HK-2 (cell line): ENCODE measurements around the gene HS3ST6.
"Not testable (repeated sequence)": the region's sequence is repeated elsewhere in the genome, so short reads cannot be mapped to it uniquely, and the experiment has no call there.

ENCODE experiments used
- DNase-seq: peaks from one replicate; pipeline ENCODE4 v3.0.0-alpha.2; 2018; ENCODE audit not compliant: unreplicated experiment

Gene HS3ST6

DNA sequence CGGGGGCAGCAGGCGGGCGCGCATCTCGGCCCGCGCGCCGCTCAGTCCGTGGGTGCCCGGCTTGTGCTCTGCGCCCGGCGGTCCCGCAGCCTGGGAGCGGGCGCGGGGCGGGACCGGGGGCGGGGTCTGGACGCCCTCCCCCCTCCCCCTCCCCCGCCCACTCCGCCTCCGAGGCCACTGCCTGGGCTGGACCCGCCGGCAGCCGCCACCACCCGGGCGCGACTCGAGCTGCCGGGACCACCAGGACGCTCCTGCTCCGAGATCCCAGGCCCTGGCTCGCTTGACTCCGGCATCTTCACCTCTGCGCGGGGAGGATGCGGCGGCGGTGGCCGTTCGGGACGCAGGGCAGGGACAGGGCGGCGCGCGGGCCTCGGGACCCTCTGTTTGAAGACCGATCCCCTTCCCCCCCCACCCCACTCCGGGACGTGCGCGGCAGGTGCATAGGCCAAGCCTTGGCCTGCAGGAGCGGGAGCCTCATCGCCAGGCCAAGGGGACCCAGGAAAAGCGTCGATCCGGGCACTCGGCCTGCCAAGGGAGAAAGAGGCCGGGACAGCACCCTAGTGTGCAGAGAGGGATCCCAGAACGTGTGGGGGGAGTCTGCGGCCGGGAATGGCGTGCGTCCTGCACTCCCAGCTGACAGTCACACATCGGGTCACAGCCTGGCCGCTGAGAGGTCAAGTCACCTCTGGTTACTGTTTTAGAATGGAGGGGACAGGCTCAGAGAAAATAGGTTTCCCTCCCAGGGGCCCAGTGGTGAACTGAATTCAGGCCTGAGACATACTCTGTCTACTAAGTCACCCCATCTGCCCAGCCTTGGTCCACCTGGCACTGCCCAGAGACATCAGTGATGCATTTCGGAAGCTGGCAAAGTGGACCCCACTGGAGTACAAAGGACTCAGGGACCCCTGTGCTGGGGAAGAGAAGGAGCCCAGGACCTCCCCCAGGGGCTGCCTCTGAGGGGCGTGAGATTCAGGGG lies at the start of gene HS3ST6:
TSS of gene HS3ST6 (minus strand) at position 65 of the 976 bp plus-strand sequence. CDS start 92 bp downstream, outside the sequence.
- no peak for DNase-seq

DNA sequence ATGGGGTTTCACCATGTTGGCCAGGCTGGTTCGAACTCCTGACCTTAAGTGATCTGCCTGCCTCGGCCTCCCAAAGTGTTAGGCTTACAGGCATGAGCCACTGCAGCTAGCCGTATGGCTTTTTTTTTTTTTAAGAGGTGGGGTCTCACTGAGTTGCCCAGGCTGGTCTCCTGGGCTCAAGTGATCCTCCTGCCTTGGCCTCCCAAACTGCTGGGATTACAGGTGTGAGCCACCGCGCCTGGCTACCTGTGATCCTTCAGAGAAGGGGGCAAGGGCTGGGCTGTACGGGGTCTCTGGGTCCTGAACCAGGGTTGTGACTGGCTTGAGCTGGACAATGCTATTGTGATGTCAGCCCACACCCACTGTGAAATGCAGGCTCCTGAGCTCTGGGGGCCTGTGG lies 48.2 kb upstream of the HS3ST6 start, which contains the start of gene RNF151:
TSS of gene RNF151 (plus strand) at position 397 of the 400 bp plus-strand sequence. CDS start 26 bp downstream, outside the sequence.
- no peak for DNase-seq

DNA sequence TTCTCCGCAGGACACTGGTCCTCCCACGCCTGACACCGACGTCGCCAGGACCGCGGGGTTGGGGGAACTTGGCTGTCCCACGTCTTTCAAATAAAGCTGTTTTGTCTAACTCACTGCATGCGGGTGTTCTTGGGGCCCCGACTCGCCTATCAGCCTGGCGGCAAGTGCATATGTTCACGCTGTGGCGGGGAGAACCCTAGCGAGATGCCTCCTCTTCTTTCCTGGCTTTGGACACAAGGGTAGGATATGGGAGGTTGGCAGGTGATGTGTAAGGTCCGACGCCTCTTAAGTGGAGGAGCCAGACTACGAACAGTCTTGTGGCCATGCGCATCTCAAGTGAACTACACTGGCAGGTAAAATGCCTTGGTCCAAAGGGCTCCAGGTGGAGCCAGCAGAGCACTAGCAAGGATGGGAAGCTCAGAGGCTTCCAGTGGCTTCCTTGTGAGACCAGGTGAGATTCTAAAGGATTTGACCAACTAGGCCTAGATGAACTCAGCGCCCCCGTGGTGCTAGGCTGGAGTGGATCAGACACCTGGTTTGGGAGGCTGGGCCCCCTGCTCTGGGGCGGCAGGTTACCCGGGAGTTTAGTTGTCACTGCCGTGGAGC lies 47.3 kb upstream of the HS3ST6 start:
- DNase-seq = no peak

DNA sequence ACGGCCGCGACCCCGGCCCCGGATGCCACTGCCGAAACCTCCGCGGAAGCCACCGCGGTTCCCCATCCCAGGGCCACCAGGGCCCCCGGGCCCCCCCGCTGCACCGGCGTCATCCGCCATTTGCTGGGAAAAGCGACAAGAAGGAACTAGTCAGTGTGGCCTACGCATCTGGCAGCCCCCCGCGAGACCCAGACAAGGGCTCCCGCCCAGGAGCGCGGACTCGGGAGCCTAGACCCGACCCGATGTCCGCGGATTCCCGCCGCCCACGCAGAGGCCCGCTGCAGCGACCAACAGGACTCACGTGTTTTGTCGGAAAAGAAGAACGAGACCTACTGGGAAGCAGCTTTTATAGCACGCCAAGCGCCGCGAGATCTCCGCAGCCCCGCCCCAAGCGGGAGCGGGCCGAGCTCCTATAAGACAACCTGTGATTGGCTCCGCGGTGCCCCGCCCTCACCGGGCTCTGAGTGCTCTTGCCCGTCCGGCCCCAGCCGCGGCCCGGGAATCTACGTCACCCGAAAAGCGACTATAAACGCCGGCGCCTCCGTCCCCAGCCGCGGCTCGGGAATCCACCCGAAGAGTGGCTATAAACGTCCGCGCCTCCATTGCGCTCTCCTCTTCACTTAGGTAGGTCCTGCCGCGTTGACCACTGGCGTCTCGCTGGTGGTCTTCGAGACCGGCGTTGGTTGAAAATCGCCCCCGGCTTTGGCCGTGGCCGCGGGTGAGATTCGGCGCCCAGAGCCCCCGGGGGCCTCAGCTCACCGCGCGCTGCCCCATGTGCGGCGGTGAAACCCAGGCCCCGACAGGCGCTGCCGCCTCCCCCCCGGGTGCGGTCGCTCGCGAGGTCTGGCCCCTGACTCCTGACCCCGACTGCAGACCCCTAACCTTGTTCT lies 46.5 kb upstream of the HS3ST6 start, which contains the start of gene RPS2:
TSS of gene RPS2 (minus strand) at position 321 of the 890 bp plus-strand sequence. CDS start at position 120, 201 bp downstream.
- peak; percentile 94 for DNase-seq

DNA sequence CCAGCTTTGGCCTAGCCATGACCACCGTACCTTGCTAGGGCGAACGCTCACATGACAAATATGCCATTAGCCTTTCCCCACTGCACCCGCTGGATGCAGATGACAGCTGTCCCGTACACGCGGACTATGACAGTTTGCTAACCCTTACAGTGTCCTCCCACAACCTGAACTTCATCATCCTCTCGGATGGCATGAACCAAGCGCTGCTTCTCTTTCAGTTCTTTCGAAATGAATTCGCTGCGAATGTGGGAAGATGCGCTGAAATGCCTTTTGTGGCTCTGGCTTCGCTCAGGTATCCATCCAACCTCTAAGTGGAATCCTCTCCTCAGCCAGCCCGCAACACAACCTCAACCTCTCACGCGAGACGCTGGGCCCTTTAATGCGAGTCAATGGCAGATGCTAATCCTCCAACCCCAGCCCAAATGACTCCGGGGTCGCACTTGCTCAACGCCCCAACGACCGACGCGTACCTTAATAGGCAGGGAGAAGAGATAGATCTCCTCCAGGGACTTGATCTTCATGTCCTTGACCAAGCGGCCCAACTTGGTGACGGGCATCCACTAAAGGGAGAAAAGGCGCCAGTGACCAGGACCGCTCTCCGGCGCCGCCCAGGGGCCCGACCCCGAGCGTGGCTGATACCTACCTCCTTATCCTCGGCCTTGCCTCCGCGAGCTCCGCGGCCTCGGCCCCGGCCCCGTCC lies 45.7 kb upstream of the HS3ST6 start:
- DNase-seq = peak; percentile 11

DNA sequence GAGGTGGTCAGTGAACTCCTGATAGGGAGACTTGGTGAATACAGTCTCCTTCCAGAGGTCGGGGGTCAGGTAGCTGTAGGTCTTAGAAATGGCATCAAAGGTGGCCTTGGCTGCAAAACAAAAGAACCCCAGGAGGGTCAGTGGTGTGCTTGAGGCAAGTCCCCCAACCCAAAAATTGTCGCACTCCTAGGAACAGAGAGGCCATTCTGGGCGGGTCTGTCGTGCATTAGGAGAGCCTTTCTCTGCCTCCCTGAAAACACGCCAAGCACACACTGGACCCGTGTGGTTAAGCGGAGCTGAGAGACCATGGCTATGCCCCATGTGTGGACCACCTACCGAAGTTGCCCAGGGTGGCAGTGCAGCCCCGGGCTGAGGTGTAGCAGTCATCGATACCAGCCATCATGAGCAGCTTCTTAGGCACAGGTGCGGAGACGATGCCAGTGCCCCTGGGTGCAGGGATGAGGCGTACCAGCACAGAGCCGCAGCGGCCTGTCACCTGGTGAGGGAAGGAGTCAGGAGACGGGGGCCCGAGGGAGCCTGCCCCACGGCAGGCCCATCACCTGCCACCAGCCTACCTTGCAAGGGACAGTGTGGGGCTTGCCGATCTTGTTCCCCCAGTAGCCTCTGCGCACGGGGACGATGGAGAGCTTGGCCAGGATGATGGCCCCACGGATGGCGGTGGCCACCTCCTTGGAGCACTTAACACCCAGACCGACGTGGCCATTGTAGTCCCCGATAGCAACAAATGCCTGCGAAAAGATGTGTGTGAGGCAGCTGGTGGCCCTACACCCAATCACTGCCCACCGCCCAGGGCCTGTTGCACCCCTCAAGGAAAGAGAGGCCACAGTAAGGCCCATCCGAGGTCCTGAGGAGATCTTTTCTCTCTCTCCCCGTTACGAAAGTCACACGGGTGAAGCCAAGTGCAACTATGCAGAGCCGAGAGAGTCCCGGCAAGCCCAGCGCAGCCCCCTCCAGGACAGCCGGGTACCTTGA lies 44.2 kb upstream of the HS3ST6 start:
- DNase-seq = not testable (repeated sequence)

DNA sequence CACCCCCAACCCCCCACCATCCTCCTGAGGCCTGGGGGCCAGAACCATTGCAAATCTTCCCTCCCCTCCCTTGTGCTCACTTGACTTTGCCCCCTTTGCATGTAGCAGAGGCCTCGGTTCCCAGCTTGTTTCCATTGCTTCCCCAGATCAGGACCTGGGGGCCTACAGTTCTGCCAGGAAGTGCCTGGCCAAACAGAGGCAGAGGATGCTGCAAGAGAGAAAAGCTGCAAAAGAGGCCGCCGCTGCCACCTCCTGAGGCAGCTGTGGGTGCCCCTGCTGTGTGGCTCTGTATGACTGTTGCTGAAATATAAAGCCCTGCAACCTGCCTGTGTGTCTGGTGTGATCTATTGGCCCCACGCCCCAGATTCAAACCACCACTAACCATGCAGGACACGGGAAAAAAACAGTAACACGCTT lies 43.4 kb upstream of the HS3ST6 start:
- DNase-seq = no peak

DNA sequence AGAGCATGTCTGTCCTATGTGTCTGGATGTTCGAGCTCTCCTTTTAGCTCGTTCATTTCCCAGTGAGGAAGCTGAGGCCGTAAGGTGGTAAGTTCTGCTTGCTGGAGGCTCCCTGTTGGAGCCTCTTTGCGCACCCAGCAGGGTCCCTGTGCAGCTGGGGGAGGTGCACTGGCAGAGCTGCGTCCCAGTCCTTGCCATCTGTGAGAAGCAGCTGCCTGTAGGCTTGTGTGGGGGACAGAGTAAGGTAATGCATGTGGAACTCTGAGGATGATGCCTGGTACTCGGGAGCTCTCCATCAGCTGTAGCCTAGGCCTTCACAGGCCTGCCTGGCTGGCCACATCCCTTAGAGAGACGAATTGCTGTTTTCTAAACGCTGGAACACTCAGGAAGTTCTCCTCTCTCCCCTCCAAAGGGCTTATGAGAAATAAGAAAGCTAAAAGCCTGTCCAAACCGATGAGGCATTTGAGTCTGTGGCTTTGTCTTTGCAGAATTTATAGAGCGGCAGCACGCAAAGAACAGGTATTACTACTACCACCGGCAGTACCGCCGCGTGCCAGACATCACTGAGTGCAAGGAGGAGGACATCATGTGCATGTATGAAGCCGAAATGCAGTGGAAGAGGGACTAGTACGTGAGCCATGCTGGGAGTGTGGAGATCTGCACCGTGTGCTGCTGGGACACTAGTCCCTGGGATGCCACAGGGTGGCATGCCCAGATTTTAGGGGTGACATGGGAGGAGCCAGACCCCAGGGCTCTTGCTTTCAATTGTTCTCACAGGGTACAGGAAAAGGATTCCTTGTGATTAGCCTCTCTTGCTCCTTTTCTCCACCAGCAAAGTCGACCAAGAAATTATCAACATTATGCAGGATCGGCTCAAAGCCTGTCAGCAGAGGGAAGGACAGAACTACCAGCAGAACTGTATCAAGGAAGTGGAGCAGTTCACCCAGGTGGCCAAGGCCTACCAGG lies 42.7 kb upstream of the HS3ST6 start:
- DNase-seq = peak; percentile 55

DNA sequence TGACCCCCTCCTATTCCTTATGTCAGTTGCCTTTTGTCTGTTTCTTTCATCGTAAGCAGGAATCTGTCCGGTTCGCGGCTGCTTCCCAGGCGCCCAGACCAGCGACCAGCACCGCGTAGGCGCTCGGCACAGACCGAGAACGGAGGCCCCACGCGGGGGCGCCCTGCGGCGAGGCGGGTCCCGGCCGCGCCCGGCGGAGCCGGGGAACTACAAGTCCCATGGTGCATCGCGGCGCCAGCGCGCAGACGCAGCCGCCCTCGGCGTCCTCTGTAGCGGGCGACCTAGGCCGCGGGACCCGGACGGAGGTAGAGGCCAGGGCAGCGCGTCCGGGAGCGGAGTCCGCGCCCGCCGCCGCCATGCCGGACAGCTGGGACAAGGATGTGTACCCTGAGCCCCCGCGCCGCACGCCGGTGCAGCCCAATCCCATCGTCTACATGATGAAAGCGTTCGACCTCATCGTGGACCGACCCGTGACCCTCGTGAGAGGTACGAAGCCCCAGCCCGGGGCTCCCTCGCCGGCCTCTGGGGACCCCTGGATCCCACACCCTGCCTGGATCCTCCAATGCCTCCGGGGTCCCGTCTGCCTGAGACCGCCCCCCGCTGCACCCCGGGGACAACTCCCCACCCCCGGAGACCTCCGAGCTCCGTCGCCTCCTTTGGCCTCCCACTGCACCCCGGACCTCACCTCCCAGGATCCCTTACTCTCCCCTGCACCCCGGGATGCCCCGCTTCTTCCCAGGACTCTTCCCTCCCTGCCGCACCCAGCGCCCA lies 41.2 kb upstream of the HS3ST6 start, which contains the start of gene NDUFB10:
TSS of gene NDUFB10 (plus strand) at position 270 of the 771 bp plus-strand sequence. CDS start at position 357, 87 bp downstream.
- DNase-seq = peak; percentile 88

DNA sequence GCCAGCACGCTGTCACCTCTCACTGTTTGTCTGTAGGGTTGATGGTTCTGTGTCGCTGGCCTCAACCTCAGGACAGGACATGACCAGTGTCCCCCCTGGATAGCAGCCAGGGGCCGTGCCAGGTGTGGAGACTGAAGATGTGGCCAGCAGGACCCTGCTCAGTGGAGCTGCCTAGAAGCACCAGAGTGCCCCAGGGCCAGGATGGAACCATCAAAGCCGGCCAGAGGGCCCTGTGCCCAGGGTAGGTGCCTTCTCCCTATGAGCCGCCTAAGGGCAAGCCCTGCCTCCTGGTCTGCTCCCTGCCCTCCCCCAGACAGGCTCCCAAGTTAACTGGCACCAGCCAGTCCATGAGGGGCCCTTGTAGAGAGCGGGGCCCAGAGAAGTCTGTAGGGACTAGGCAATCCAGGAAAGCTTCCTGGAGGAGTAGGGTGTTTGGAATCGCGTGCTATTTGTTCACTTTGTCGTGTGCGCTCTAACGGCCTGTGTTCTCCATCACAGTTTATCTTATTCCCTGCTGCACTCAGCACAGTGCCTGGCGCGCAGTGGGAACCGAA lies 40.6 kb upstream of the HS3ST6 start:
- no peak for DNase-seq

DNA sequence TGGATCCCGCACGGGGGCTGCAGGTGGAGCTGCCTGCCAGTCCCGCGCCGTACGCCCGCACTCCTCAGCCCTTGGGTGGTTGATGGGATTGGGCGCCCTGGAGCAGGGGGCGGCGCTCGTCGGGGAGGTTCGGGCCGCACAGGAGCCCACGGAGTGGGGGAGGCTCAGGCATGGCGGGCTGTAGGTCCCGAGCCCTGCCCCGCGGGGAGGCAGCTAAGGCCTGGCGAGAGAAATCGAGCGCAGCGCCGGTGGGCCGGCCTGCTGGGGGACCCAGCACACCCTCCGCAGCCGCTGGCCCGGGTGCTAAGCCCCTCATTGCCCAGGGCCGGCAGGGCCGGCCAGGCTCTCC lies 39.9 kb upstream of the HS3ST6 start:
- DNase-seq = not testable (repeated sequence)

DNA sequence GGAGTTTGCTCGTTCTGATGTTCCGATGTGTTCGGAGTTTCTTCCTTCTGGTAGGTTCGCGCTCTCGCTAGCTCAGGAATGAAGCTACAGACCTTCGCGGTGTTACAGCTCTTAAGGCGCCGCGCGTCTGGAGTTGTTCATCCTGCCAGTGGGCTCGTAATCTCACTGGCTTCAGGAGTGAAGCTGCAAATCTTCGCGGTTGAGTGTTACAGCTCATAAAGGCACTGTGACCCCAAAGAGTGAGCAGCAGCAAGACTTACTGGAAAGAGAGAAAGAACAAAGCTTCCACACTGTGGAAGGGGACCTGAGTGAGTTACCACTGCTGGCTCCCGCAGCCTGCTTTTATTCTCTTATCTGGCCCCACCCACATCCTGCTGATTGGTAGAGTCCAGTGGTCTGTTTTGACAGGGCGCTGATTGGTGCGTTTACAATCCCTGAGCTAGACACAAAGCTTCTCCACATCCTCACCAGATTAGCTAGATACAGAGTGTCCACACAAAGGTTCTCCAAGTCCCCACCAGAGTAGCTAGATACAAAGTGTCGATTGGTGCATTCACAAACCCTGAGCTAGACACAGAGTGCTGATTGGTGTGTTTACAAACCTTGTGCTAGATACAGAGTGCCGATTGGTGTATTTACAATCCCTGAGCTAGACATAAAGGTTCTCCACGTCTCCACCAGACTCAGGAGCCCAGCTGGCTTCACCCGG lies 39.4 kb upstream of the HS3ST6 start:
- DNase-seq = not testable (repeated sequence)

DNA sequence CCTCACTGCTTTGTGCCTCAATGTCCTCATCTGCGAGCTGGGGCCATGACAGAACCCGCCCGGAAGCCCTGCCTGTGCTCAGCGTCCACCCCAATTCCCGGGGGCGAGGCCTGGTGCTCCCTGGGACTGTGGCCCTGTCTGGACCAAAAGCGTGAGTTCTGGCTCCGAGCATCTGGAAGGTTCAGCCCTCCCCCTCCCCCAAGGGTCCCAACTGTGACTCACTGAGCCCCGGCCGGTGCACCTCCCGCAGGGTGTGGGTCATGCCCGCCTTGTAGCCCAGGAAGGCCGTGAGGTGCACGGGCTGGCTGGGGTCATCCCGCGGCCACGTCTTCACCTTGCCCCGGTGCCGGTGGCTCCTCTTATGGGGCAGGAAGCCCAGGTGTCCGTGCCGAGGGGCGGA lies 35.5 kb upstream of the HS3ST6 start:
- DNase-seq = no peak

DNA sequence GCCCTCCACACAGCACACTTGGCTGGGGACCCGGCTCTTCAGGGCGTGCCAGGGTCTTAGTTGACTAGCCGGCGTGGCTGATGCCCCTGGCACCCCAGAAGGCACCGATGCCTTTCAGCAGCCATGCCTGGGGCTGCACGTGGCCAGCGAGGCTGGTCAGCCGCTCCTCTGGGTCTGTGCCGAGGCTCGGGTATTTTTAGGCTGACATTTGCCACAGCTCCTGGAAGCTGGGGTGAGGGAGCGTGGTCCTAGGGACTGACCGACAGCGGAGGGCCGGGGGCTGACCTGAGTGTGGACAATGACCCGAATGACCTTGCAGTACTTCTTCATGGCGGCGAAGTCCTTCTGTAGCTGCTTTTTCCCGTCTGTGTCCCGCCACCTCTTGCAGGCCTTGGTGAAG lies 32.3 kb upstream of the HS3ST6 start:
- no peak for DNase-seq

DNA sequence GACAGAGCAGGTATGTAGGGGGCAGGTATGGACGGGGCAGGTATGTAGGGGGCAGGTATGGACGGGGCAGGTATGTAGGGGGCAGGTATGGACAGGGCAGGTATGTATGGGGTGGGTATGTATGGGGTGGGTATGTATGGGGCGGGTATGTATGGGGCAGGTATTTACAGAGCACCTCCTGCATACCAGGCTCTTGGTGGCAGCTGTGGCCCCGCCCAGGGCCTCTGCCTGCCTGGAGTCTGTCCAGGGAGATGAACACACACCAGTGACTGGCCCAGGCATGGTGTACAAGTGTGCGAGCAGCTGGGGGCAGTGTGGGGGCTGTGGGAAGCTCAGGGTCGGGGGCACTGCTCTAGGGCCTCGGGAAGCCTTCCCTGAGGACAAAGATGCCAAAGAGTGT lies 31.8 kb upstream of the HS3ST6 start:
- DNase-seq = no peak

DNA sequence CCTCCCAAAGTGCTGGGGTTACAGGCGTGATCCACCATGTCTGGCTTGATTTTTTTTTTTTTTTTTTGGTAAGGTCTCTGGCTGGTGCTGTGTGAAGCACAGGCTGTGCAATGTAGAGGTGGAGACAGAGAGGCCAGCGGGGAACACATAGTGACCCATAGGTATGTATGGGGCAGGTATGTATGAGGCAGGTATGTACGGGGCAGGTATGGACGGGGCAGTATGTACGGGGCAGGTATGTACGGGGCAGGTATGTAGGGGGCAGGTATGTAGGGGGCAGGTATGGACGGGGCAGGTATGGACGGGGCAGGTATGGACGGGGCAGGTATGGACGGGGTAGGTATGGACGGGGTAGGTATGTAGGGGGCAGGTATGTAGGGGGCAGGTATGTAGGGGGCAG lies 31.3 kb upstream of the HS3ST6 start:
- DNase-seq = no peak

DNA sequence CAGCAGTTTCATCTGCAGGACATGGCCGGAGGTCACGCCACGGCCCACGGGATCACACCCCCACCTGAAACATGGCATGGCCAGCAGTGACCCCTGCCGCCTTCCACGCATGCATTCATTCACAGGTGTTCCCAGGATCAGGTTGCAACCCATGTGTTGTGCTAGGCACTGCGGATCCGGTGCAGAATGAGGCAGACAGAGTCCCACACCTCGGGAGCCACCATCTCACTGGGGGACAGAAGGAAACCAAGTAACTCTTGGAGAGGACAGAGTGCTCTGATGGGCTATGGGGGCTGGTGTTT lies 29.1 kb upstream of the HS3ST6 start:
- no peak for DNase-seq
